Neural cell (in vitro differentiated cells): ENCODE measurements around the gene ISL2. TPM values are rescaled to one million over a fixed set of nuclear protein-coding genes. Genes with fewer than 3 reads are reported as not detected.

Experiments used
- H2AFZ ChIP-seq: fragments of 200-600, 300-800 bp; sonication (generic), shearing (Covaris generic); 2 replicates; pipeline ENCODE4 v1.6.0; 2014; ENCODE audit warnings: low read depth, mild to moderate bottlenecking, antibody characterized with exemption, low read length, moderate library complexity
- H3F3A ChIP-seq: fragments of 200-600 bp; shearing (Covaris generic); 2 replicates; pipeline ENCODE4 v1.6.1; 2016; ENCODE audit warnings: mild to moderate bottlenecking, moderate library complexity, mixed read lengths, antibody characterized with exemption, low read length; ENCODE audit not compliant: insufficient read depth, poor library complexity, severe bottlenecking
- H3K27ac ChIP-seq: fragments of 200-600, 300-800 bp; sonication (generic), shearing (Covaris generic); 2 replicates; pipeline ENCODE4 v1.5.1; 2014; ENCODE audit warnings: mild to moderate bottlenecking, low read length, moderate library complexity
- H3K27me3 ChIP-seq: fragments of 300-800, 200-600 bp; sonication (generic), shearing (Covaris generic); 2 replicates; pipeline ENCODE4 v1.6.0; 2014; ENCODE audit warnings: mild to moderate bottlenecking, low read depth, low read length, moderate library complexity; ENCODE audit not compliant: insufficient read depth
- H3K36me3 ChIP-seq: fragments of 300-800, 200-600 bp; sonication (generic), shearing (Covaris generic); 2 replicates; pipeline ENCODE4 v1.5.1; 2014; ENCODE audit warnings: mild to moderate bottlenecking, antibody characterized with exemption, low read length, moderate library complexity; ENCODE audit not compliant: insufficient read depth
- H3K4me2 ChIP-seq: fragments of 300-800, 200-600 bp; sonication (generic), shearing (Covaris generic); 2 replicates; pipeline ENCODE4 v1.6.0; 2014; ENCODE audit warnings: mild to moderate bottlenecking, low read length
- H3K4me3 ChIP-seq: fragments of 300-800, 200-600 bp; sonication (generic), shearing (Covaris generic); 2 replicates; pipeline ENCODE4 v1.5.1; 2014; ENCODE audit warnings: mild to moderate bottlenecking, low read length, moderate library complexity
- H3K79me2 ChIP-seq: fragments of 200-600 bp; shearing (Covaris generic); replicated peaks from 2 replicates; pipeline ENCODE4 v1.6.0; 2014; ENCODE audit warnings: mild to moderate bottlenecking, low read length, moderate library complexity; ENCODE audit not compliant: insufficient read depth
- H3K9ac ChIP-seq: fragments of 300-800, 200-600 bp; sonication (generic), shearing (Covaris generic); 2 replicates; pipeline ENCODE4 v1.6.1; 2016; ENCODE audit warnings: mild to moderate bottlenecking, low read length, mixed read lengths
- H3K9me2 ChIP-seq: fragments of 200-600 bp; shearing (Covaris generic); 2 replicates; pipeline ENCODE4 v1.6.1; 2016; ENCODE audit warnings: mild to moderate bottlenecking, low read length, mixed read lengths; ENCODE audit not compliant: insufficient read depth
- H3K9me3 ChIP-seq: fragments of 200-600, 300-800 bp; sonication (generic), shearing (Covaris generic); 2 replicates; pipeline ENCODE4 v1.6.1; 2016; ENCODE audit warnings: mild to moderate bottlenecking, mixed run types, low read length, moderate library complexity, mixed read lengths
- H4K20me1 ChIP-seq: fragments of 200-600 bp; shearing (Covaris generic); 2 replicates; pipeline ENCODE4 v1.6.1; 2016; ENCODE audit warnings: mild to moderate bottlenecking, mixed run types; ENCODE audit not compliant: insufficient read depth
- EP300 ChIP-seq: fragments of 450-650 bp; conservative IDR thresholded peaks from 2 replicates; pipeline ENCODE4 v1.6.1; 2014; ENCODE audit warnings: antibody characterized with exemption, mild to moderate bottlenecking, moderate library complexity; ENCODE audit not compliant: poor library complexity, severe bottlenecking
- EZH2 ChIP-seq: fragments of 200-600, 300-800 bp; shearing (Covaris generic), sonication (generic); IDR thresholded peaks from 2 replicates; pipeline ENCODE4 v1.6.1; 2014; ENCODE audit warnings: antibody characterized with exemption, low read length, borderline replicate concordance, mild to moderate bottlenecking; ENCODE audit not compliant: insufficient read depth, poor library complexity, severe bottlenecking
- MXI1 ChIP-seq: fragments of 450-650 bp; conservative IDR thresholded peaks from 2 replicates; pipeline ENCODE4 v1.6.1; 2014; ENCODE audit warnings: antibody characterized with exemption, mild to moderate bottlenecking; ENCODE audit not compliant: poor library complexity, severe bottlenecking
- POLR2AphosphoS5 ChIP-seq: IDR thresholded peaks from 2 replicates; pipeline ENCODE4 v1.6.1; 2012
- RAD21 ChIP-seq: fragments of 450-650 bp; conservative IDR thresholded peaks from 2 replicates; pipeline ENCODE4 v1.6.1; 2014; ENCODE audit warnings: antibody characterized with exemption, mild to moderate bottlenecking, moderate library complexity
- SMC3 ChIP-seq: fragments of 450-650 bp; conservative IDR thresholded peaks from 2 replicates; pipeline ENCODE4 v1.6.1; 2014; ENCODE audit warnings: antibody characterized with exemption, mild to moderate bottlenecking, moderate library complexity; ENCODE audit not compliant: poor library complexity
- TAF1 ChIP-seq: IDR thresholded peaks from 2 replicates; pipeline ENCODE4 v1.6.1; 2012; ENCODE audit warnings: low read depth
- polyA plus RNA-seq: library from polyadenylated mRNA; depleted of rRNA; stranded (reverse); fragments of >200 nt; gene quantifications from 2 replicates; pipeline ENCODE4 v1.2.3, GENCODE V29; 2014
- TF ChIP-seq, protein P1 (sequence below): IDR thresholded peaks from 2 replicates; pipeline ENCODE4 v1.6.1; 2012; ENCODE audit warnings: borderline replicate concordance
- TF ChIP-seq, protein P2 (sequence below): fragments of 450-650 bp; IDR thresholded peaks from 2 replicates; pipeline ENCODE4 v1.5.1; 2014; ENCODE audit warnings: antibody characterized with exemption, mild to moderate bottlenecking, moderate library complexity; ENCODE audit not compliant: poor library complexity, severe bottlenecking

The ISL2 gene
- polyA plus RNA-seq, 1 donor from 2014 or later: not detected

DNA sequence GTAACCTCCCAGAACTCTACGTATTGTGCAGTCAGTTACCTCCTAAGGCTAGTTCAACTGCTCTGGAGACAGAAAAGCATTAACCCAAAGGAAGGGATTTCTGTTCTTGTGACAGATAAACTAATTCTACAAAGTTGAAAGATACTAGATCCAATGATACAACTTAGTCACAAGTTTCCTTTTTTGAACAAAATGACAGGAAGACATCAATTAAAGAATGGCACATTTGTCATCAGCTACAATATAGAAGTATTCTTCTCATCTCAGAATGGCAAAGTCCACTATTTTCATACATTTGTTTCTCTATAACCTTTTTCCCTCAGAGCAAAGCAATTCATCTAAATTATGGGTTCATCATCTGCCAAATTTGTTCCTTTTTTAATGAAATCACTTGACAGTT is 43.7 kb downstream of the ISL2 start:
- Histone ChIP-seq H3K4me2 (no peak overlapping the region), H3K9me2 (no peaks in the 10 kb centered on the region), H3K9me3 (no peaks in the 10 kb centered on the region), H3K36me3 (no peaks in the 10 kb centered on the region), H4K20me1 (no peaks in the 10 kb centered on the region), H3F3A (no peaks in the 10 kb centered on the region), H3K9ac (no peak overlapping the region), H2AFZ (no peak overlapping the region), H3K79me2 (no peaks in the 10 kb centered on the region), H3K27me3 (no peaks in the 10 kb centered on the region), H3K4me3 (no peak overlapping the region), H3K27ac (no peak overlapping the region)
- TF ChIP-seq SMC3 (no peak), TAF1 (no peak), EZH2 (no peak), POLR2AphosphoS5 (no peak), RAD21 (no peak), EP300 (no peak), MXI1 (no peak)
- TF ChIP-seq, protein P1, sequence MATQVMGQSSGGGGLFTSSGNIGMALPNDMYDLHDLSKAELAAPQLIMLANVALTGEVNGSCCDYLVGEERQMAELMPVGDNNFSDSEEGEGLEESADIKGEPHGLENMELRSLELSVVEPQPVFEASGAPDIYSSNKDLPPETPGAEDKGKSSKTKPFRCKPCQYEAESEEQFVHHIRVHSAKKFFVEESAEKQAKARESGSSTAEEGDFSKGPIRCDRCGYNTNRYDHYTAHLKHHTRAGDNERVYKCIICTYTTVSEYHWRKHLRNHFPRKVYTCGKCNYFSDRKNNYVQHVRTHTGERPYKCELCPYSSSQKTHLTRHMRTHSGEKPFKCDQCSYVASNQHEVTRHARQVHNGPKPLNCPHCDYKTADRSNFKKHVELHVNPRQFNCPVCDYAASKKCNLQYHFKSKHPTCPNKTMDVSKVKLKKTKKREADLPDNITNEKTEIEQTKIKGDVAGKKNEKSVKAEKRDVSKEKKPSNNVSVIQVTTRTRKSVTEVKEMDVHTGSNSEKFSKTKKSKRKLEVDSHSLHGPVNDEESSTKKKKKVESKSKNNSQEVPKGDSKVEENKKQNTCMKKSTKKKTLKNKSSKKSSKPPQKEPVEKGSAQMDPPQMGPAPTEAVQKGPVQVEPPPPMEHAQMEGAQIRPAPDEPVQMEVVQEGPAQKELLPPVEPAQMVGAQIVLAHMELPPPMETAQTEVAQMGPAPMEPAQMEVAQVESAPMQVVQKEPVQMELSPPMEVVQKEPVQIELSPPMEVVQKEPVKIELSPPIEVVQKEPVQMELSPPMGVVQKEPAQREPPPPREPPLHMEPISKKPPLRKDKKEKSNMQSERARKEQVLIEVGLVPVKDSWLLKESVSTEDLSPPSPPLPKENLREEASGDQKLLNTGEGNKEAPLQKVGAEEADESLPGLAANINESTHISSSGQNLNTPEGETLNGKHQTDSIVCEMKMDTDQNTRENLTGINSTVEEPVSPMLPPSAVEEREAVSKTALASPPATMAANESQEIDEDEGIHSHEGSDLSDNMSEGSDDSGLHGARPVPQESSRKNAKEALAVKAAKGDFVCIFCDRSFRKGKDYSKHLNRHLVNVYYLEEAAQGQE: no peak
- TF ChIP-seq, protein P2, sequence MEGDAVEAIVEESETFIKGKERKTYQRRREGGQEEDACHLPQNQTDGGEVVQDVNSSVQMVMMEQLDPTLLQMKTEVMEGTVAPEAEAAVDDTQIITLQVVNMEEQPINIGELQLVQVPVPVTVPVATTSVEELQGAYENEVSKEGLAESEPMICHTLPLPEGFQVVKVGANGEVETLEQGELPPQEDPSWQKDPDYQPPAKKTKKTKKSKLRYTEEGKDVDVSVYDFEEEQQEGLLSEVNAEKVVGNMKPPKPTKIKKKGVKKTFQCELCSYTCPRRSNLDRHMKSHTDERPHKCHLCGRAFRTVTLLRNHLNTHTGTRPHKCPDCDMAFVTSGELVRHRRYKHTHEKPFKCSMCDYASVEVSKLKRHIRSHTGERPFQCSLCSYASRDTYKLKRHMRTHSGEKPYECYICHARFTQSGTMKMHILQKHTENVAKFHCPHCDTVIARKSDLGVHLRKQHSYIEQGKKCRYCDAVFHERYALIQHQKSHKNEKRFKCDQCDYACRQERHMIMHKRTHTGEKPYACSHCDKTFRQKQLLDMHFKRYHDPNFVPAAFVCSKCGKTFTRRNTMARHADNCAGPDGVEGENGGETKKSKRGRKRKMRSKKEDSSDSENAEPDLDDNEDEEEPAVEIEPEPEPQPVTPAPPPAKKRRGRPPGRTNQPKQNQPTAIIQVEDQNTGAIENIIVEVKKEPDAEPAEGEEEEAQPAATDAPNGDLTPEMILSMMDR: no peak

DNA sequence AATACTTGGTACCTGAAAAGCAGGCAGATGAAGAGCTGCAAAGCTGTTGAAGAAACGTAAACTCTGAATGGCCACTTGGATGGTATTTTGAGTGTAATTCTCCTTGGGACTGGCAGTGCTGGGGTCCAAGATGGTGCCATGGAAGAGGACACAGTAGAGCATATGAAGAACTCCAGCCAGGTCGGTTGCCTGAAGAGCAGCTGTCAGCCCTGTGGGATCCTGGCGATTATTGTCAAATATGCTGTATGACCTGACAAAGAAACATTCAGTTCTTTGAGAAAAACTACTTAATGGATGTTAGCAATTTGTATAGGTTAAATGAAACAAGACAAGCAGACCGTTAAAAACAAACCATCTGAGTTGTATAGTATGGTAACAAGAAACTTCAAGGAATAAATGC is 44.8 kb downstream of the ISL2 start:
- Histone ChIP-seq H3K9me3 (no peaks in the 10 kb centered on the region), H3K79me2 (no peaks in the 10 kb centered on the region), H3K9me2 (no peaks in the 10 kb centered on the region), H4K20me1 (no peaks in the 10 kb centered on the region), H2AFZ (no peak overlapping the region), H3K27me3 (no peaks in the 10 kb centered on the region), H3F3A (no peaks in the 10 kb centered on the region), H3K27ac (no peak overlapping the region), H3K4me2 (no peak overlapping the region), H3K4me3 (no peak overlapping the region), H3K9ac (no peak overlapping the region), H3K36me3 (no peaks in the 10 kb centered on the region)
- TF ChIP-seq EP300 (no peak), SMC3 (no peak), RAD21 (no peak), MXI1 (no peak), TAF1 (no peak), POLR2AphosphoS5 (no peak), EZH2 (no peak)
- TF ChIP-seq, protein P2: no peak
- TF ChIP-seq, protein P1: no peak
